SH-SY5Y (cell line): Measurements from ENCODE around the gene FOXN3.

Source experiments
- GATA2 ChIP-seq: IDR thresholded peaks from 2 replicates; pipeline ENCODE4 v1.6.1; 2011; ENCODE audit warnings: mild to moderate bottlenecking, low read depth, low read length
- GATA3 ChIP-seq: IDR thresholded peaks from 2 replicates; pipeline ENCODE4 v1.6.1; 2011; ENCODE audit warnings: low read depth, mild to moderate bottlenecking, low read length, moderate library complexity

The FOXN3 gene

GRCh38 chr14:89443042-89443629 is 26.1 kb upstream of the FOXN3 start:
- TF ChIP-seq GATA3 (no peak), GATA2 (no peak)

- TF ChIP-seq GATA2 (no peak), GATA3 (no peak)
Observed at GRCh38 chr14:89442280-89442679, 25.2 kb upstream of the FOXN3 start.

GRCh38 chr14:89440986-89441909 is 24.2 kb upstream of the FOXN3 start:
- no peak for TF ChIP-seq GATA3
- TF ChIP-seq GATA2: no peak

GRCh38 chr14:89435892-89436656 is 19.0 kb upstream of the FOXN3 start:
- TF ChIP-seq GATA3 (no peak), GATA2 (no peak)

GRCh38 chr14:89435492-89435891 is 18.5 kb upstream of the FOXN3 start:
- no peak for TF ChIP-seq GATA3
- TF ChIP-seq GATA2: no peak

- TF ChIP-seq GATA2: no peak
- no peak for TF ChIP-seq GATA3
Observed at GRCh38 chr14:89432226-89432625, 15.2 kb upstream of the FOXN3 start.

- TF ChIP-seq GATA2 (no peak), GATA3 (no peak)
Observed at GRCh38 chr14:89430391-89431236, 13.6 kb upstream of the FOXN3 start.

GRCh38 chr14:89429199-89430181 is 12.5 kb upstream of the FOXN3 start:
- TF ChIP-seq GATA2 (no peak), GATA3 (no peak)

GRCh38 chr14:89428546-89429198 is 11.6 kb upstream of the FOXN3 start:
- TF ChIP-seq GATA3 (no peak), GATA2 (no peak)

GRCh38 chr14:89428173-89428523 is 11.1 kb upstream of the FOXN3 start:
- no peak for TF ChIP-seq GATA2
- TF ChIP-seq GATA3: no peak

- no peak for TF ChIP-seq GATA2
- no peak for TF ChIP-seq GATA3
Observed at GRCh38 chr14:89427426-89428172, 10.6 kb upstream of the FOXN3 start.
